Lung (tissue), 12 donors: ENCODE results near the gene TMEM255A. TPM values are rescaled to one million over a fixed set of nuclear protein-coding genes. Genes with fewer than 3 reads are reported as not detected.
A peak's percentile ranks its signal among the peaks of the same experiment; 100 is the strongest.

Experiments used
- ATAC-seq: fragments of 200-7000 bp; cut with Tn5 transposase; one replicate; pipeline ENCODE4 v1.9.1; 2020; ENCODE audit warnings: moderate number of reproducible peaks; ENCODE audit not compliant: insufficient read depth, low FRiP score
- DNase-seq, 3 donors: peaks; one replicate each; pipeline ENCODE4 v3.0.0-alpha.2; 2013 to 2017
- H3K27ac ChIP-seq, 2 donors: one replicate each; pipeline ENCODE4 v1.5.1; 2013; ENCODE audit warnings: mild to moderate bottlenecking in 2 of 2, moderate library complexity in 2 of 2, control low read depth in 1 of 2, inconsistent platforms in 1 of 2, low read depth in 1 of 2, low read length in 1 of 2
- H3K27me3 ChIP-seq, 3 donors: one replicate each; pipeline ENCODE4 v1.5.1; 2013; ENCODE audit warnings: low read length in 2 of 3; ENCODE audit not compliant: control insufficient read depth in 3 of 3, insufficient read depth in 3 of 3
- H3K36me3 ChIP-seq, 4 donors: one replicate each; pipeline ENCODE4 v1.5.1; 2013; ENCODE audit warnings: low read length in 4 of 4, mild to moderate bottlenecking in 1 of 4, moderate library complexity in 1 of 4; ENCODE audit not compliant: control insufficient read depth in 4 of 4, insufficient read depth in 4 of 4
- H3K4me1 ChIP-seq, 5 donors: one replicate each; pipeline ENCODE4 v1.5.1; 2013; ENCODE audit warnings: low read length in 5 of 5, mild to moderate bottlenecking in 2 of 5, moderate library complexity in 1 of 5; ENCODE audit not compliant: control insufficient read depth in 5 of 5, insufficient read depth in 5 of 5
- H3K4me3 ChIP-seq: one replicate; pipeline ENCODE4 v1.5.1; 2013; ENCODE audit warnings: mild to moderate bottlenecking, control low read depth, moderate library complexity
- H3K9ac ChIP-seq, 2 donors: one replicate each; pipeline ENCODE4 v1.5.1; 2013; ENCODE audit warnings: low read length in 2 of 2, control low read depth in 1 of 2; ENCODE audit not compliant: insufficient read depth in 1 of 2
- H3K9me3 ChIP-seq, 4 donors: one replicate each; pipeline ENCODE4 v1.5.1; 2013; ENCODE audit warnings: low read length in 3 of 4, mild to moderate bottlenecking in 1 of 4, moderate library complexity in 1 of 4; ENCODE audit not compliant: control insufficient read depth in 4 of 4, insufficient read depth in 3 of 4
- WGBS, 2 donors: extraction: QIAGEN DNeasy Blood & Tissue Kit; methylation state at CpG; one replicate each; pipeline ENCODE4 v1.1.7; 2013; 5-methylcytosine and 5-hydroxymethylcytosine counted together
- polyA plus RNA-seq, 2 donors: library from polyadenylated mRNA; stranded (reverse); fragments of 200-250 nt; gene quantifications; one replicate each; pipeline ENCODE4 v1.2.1, GENCODE V29; 2013
- total RNA-seq, 2 donors: library from RNA; depleted of rRNA in 1 of 2; stranded (reverse); fragments of >200 nt in 1 of 2; gene quantifications; one replicate each; pipeline ENCODE4 v1.2.1, GENCODE V29; 2014 to 2021
- TF ChIP-seq, protein P1 (sequence below): IDR thresholded peaks from 2 replicates; pipeline ENCODE4 v1.5.1; 2012; ENCODE audit warnings: mild to moderate bottlenecking; ENCODE audit errors: control extremely low read depth, extremely low read depth
- donor health status: control.
- donor health status: control.
- donor health status: Bipolar disorder and iron deficiency.
- donor health status: healthy.
- donor health status: DM: yes; HTN: yes; CAD: no.

TMEM255A gene
- total and polyA plus RNA-seq, 4 donors = 0.20 to 0.80 (median 0.45) TPM

- Histone ChIP-seq H3K36me3 (no peaks in the 10 kb centered on the region), H3K9me3 (peaks cover 0 to 3% (median 0%) of the 10 kb centered on the region in 4 donors), H3K4me3 (no peak overlapping the region), H3K4me1 (peaks cover 0 to 3% (median 0%) of the 10 kb centered on the region in 5 donors), H3K27me3 (peaks cover 0 to 3% (median 3%) of the 10 kb centered on the region in 3 donors), H3K9ac (no peak overlapping the region), H3K27ac (no peak overlapping the region)
- TF ChIP-seq, protein P1, sequence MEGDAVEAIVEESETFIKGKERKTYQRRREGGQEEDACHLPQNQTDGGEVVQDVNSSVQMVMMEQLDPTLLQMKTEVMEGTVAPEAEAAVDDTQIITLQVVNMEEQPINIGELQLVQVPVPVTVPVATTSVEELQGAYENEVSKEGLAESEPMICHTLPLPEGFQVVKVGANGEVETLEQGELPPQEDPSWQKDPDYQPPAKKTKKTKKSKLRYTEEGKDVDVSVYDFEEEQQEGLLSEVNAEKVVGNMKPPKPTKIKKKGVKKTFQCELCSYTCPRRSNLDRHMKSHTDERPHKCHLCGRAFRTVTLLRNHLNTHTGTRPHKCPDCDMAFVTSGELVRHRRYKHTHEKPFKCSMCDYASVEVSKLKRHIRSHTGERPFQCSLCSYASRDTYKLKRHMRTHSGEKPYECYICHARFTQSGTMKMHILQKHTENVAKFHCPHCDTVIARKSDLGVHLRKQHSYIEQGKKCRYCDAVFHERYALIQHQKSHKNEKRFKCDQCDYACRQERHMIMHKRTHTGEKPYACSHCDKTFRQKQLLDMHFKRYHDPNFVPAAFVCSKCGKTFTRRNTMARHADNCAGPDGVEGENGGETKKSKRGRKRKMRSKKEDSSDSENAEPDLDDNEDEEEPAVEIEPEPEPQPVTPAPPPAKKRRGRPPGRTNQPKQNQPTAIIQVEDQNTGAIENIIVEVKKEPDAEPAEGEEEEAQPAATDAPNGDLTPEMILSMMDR = no peak
- no peak for DNase-seq
- no peak for ATAC-seq
- 54 to 88% methylated on average over 2 of the region's 2 CpGs for WGBS, 2 donors
These were observed 37.1 kb downstream of the TMEM255A start for GRCh38 chrX:120274145-120274544.

GRCh38 chrX:120271218-120271617 lies 40.0 kb downstream of the TMEM255A start:
- H3K27me3 ChIP-seq = no peaks in the 10 kb centered on the region
- H3K9ac ChIP-seq = no peak overlapping the region
- peaks cover 0 to 3% (median 0%) of the 10 kb centered on the region in 5 donors for H3K4me1 ChIP-seq
- no peak for DNase-seq
- TF ChIP-seq, protein P1 = no peak
- no peak for ATAC-seq
- H3K4me3 ChIP-seq = no peak overlapping the region
- H3K9me3 ChIP-seq = peaks cover 0 to 3% (median 0%) of the 10 kb centered on the region in 4 donors
- H3K36me3 ChIP-seq = no peaks in the 10 kb centered on the region
- H3K27ac ChIP-seq = no peak overlapping the region
- WGBS, 2 donors = 57 to 81% methylated on average over 2 of the region's 2 CpGs

GRCh38 chrX:120270567-120270966 lies 40.7 kb downstream of the TMEM255A start:
- H3K4me3 ChIP-seq = no peak overlapping the region
- no peak overlapping the region for H3K27ac ChIP-seq
- H3K9me3 ChIP-seq = peaks cover 0 to 3% (median 0%) of the 10 kb centered on the region in 4 donors
- no peaks in the 10 kb centered on the region for H3K27me3 ChIP-seq
- WGBS, 2 donors = 66 to 83% methylated on average over 4 of the region's 4 CpGs
- H3K36me3 ChIP-seq = no peaks in the 10 kb centered on the region
- no peak overlapping the region for H3K9ac ChIP-seq
- peaks cover 0 to 3% (median 0%) of the 10 kb centered on the region in 5 donors for H3K4me1 ChIP-seq
- TF ChIP-seq, protein P1 = no peak
- DNase-seq (no peak), ATAC-seq (no peak)

DNA sequence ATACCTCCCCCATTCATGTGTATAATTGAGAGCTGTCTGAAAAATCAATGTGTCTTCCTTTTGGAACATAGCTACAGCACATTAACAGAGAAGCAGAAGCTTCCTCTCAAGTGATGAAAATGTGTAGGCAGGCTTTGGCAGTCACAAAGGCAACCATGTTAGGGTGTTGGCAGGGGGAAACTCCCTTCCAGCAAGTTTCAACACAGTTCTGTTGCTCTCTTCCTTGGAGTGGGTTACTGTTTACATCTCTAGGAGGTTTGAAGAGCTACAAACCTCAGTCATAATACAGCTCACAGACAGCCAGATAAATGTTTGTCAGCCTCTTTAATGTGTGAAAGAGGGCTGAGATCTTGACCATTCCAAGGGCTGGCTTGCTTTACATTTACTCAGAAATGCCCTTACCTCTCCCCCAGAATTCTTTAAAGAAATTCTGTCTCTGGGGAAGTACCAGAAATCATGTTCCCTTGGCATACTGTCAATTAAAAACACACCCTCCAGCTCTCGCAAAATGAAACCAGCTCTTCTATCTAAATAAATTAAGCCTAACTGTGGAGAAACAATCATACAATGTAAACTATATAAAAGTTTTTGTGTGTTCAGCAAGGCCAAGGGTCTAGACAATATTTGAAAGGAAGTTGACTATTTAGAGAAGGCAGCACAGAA lies 41.8 kb downstream of the TMEM255A start:
- no peak overlapping the region for H3K4me3 ChIP-seq
- H3K9me3 ChIP-seq = peaks cover 0 to 3% (median 0%) of the 10 kb centered on the region in 4 donors
- 12 to 29% methylated on average over 1 of the region's 1 CpG for WGBS, 2 donors
- no peak overlapping the region for H3K27ac ChIP-seq
- TF ChIP-seq, protein P1 = no peak
- H3K9ac ChIP-seq = no peak overlapping the region
- DNase-seq (peak; percentile 28 to 58 (median 42)), ATAC-seq (peak; percentile 73)
- H3K36me3 ChIP-seq = no peaks in the 10 kb centered on the region
- H3K27me3 ChIP-seq = no peaks in the 10 kb centered on the region
- H3K4me1 ChIP-seq = peaks cover 0 to 3% (median 0%) of the 10 kb centered on the region in 5 donors
